HG03025 (cell line): ENCODE measurements around the gene SORCS3.

ENCODE experiments used
- ATAC-seq: cut with Tn5 transposase; IDR thresholded peaks from one replicate; pipeline ENCODE4 v1.9.1; 2021; ENCODE audit warnings: mild to moderate bottlenecking, moderate library complexity; ENCODE audit not compliant: unreplicated experiment, low FRiP score

SORCS3 gene

DNA sequence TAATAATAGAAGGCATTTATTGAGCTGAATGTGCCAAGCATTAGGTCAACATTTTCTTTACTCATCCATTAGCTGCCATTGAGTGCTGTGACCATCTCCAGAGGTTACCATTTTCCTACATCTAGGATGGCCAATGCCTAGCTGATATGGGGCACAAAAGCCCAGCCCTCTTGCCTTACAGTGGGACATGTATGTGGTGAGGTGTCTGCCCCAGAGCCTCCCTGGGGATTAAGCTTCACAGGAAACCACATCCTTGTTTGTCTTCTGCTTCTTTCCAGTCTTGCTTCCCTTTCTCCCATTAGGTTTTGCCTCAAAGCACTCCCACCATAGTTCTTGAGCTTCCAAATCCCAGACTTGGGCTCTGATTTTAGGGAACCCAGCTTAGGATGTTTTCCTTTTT lies 258.7 kb downstream of the SORCS3 start:
- no peak for ATAC-seq

DNA sequence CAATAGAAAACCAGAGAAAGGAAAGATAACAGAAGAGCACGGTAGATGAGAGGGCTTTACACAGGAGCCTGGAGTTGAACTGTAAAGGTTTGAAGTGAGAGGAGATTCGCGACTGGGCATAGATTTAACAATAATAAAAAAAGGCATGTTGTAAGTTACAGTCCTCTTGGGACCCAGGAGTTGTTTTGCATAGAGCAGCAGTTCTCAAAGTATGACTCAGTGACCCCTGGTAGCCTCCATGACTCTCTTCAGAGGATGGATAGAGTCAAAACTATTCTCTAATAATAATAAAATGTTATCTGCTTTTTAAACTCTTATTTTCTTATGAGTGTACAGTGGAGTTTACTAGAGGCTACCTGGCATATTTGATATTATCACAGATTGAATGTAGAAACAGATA lies 262.3 kb downstream of the SORCS3 start:
- ATAC-seq: no peak

DNA sequence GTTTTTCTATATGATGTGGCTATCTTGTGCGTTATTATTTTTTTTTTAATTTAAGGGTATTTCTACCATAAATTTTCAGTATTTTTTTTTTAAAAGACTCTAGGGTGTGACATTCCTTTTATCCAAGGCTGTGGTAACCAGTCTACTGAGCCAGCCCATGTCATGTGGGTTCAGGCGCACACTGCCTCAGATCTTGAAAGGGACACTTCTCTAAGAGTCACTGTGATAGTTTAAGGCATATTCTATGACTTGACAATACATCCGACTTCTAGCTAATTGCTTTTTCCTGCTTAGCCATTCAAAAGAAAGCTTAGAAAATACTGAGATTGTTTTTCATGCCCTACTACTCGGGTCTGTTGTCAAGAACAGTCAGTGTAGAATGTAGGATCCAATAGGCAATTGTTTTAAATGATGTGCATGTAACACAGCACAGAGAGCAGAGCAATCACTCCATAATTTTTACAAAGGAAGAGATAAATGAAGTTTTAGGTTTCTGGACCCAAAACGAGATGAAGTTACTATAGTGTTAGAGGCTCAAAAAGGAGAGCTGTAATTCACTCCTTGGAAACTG lies 263.7 kb downstream of the SORCS3 start:
- no peak for ATAC-seq

DNA sequence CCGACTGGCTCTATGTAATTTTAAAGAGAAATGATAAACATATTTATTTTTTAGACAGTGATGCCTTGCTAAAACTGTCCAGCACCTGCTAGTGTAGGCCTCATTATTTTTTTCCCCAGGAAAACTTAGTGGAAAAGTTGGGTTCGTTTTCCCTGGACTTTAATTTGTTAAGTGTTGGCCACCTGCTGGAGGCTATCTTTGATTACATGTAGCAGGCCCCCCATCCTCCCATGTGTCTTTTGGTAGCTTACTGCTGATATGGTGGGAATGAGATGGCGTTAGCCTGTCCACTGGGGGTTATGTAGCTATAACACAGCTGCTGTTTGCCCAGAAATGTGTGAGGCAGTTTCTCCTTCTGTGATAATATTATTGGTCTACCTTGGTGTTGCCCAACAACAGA lies 265.0 kb downstream of the SORCS3 start:
- no peak for ATAC-seq

DNA sequence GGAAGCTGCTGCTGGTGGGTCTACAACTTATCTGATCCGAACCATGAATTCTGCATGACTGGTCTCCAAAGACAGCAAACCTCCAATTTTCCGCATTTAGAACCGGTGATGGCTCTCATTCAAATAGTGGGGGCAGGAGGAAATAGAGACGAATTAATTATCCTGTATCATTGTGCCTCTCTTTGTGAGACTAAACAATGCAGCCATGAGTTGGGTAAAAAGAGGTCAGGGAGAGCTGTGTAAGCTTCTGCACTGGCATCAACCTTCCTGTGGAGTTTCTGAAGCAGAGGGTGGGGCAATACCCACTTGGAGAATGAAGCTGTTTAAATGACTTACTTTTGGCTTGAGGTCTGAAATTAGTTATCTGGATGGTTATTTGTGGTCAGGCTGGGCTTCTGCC lies 266.4 kb downstream of the SORCS3 start:
- ATAC-seq: no peak

DNA sequence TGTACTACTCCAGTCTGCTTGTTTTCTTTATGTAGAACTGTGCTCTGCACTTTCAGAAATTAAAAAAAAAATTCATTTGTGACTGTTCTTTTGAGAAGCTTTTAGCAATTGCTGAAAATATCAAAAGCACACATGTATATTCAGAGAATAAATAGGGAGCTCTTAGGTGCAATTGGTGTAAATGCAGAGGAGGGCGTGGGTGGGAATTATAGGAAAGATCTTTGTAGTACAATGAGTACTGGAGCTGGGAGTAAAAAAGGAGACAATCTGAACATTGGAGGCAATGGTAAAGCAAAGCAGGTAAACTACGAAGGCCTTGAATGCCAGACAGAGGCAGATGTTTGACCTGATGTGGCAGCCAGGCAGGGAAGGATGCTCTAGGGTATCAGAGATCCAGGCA lies 267.5 kb downstream of the SORCS3 start:
- ATAC-seq: no peak

DNA sequence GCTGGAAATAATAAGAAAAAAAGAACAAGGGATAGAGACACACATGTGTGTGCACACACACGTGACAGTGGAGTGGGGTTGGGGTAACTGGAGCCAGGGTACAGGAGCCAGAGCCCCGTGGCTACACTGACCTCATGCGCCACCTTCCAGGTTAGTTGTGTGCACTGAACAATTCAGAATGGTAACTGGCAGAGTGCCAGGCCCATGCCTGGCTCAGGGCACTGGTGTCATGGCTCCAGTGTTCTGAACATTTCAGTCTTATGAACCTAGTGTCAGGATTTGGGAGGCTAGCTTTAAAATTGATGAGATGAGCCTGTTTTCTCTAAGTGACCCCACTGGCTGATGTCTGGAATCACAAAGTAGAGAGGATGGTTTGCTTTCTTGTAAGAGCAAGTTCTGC lies 269.6 kb downstream of the SORCS3 start:
- ATAC-seq: no peak

DNA sequence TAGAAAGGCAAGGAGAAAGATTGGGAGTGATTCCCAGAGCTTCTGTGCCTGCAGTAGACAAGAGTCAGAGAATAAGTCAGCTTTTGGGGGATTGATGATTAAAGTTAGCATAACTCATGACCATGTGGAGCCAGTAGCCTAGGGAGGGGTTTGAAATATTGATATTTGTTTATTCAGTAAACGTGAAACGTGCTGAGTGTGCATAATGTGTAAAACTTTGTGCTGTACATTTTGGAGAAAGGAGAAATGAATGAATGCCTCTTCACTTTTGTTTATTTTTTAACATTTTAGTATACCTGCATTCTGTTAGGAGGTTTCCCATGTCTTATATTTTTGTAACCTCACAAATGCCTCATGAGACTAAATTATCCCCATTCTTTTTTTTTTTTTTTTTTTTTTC lies 272.3 kb downstream of the SORCS3 start:
- no peak for ATAC-seq

DNA sequence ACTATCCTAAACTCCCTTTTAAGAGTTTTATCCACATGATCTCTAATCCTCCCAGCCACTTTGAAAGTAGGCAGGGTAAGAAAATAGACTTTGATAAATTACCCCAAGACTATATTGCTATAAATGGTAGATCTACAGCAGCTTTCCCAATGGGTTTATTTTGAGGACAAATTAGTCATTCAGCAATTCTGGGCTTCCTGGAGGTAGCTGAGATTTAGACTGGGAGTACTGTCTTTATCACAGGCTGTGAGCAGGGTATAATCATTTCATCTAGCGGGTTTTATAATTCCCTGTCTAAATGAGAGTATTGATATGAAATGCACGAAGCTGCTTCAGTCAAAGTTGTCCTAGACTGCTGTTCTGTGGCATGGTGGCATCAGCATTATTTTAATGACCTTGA lies 279.4 kb downstream of the SORCS3 start:
- no peak for ATAC-seq

DNA sequence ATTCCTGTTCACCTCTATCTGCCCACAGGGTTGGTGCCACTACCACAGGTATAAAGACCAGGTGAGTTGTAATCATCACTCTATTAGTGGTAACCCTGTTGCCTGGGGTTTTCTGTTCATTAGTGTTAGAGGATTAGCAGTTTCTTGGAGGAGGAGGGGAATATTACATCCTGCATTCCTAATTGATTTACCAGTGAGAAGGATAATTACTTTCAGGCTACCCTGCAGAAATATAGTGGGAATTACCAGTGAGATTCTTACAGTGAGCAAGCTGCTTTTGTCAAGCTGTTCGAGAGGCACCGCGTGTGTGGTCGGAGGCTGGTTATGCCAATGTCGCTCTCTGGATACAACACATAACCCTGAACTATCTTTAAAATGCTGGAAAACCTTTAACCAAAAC lies 280.7 kb downstream of the SORCS3 start:
- ATAC-seq: no peak

DNA sequence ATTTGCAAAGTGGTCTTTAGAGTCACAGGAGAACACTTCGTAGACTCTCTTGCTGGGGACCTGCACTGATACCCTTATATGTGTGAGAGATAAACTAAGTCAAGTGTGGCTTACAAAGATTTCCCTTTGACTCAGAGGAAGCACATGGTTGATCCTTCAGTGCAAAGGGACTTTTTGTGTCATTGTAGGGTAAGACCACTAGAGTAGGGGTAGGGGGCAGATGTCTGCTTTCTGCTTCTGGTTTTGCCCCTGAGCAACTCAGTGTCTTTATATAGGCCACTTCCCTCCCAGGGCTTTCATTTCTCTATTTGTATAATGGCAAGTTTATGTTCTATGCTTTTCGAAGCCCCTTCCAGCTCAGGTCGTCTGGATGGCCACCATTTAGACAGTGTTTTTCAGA lies 281.7 kb downstream of the SORCS3 start:
- peak; percentile 42 for ATAC-seq

DNA sequence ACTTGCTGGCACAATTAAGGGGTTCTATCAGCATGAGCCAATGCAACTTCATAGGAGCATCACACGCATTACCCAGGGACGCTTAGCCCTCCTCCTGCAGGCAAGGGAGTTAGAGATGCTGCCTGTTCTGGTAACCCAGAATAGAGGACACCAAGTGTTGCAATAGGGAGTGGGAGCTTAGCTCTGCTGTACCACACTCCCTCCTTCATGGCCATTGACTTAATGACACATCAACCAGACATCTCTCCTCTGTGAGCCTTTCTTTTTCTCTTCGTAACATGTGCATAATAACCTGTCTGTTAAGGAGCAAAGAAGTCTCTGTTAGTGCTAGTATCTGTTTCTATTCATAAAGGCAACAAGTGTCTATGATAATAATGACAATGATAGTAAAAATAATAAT lies 282.4 kb downstream of the SORCS3 start:
- no peak for ATAC-seq

DNA sequence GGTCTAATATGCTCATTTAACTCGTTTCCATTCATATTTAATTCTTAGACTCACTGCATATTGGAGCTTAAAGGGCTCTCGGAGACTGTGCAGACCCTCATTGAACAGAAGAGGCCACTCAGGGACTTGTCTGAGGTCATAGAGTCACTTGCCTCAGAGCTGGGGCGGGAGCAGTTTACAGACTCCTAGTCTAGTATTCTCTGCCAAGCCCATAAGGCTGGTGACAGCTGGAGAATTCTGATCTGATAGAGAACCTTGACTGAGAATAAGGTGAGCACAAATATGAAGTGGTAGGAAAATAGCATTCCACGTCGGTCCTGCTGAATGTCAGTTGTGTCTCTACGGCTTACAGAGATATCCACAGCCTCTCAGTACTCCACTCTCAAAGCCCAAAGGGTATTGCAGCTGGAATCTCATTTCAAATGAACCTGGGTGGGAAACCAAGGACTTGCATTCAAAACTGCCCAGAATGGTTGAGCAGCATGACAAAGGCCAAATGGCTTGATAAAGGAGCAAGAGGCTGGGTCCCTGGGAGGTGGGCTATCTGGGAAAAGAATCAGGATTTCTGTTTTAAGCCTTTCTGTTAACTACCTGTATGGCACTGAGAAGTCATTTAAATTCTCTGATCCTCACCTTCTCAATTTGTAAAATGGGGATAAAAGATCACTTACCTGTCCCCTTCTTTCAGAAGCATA lies 283.2 kb downstream of the SORCS3 start:
- ATAC-seq: no peak

DNA sequence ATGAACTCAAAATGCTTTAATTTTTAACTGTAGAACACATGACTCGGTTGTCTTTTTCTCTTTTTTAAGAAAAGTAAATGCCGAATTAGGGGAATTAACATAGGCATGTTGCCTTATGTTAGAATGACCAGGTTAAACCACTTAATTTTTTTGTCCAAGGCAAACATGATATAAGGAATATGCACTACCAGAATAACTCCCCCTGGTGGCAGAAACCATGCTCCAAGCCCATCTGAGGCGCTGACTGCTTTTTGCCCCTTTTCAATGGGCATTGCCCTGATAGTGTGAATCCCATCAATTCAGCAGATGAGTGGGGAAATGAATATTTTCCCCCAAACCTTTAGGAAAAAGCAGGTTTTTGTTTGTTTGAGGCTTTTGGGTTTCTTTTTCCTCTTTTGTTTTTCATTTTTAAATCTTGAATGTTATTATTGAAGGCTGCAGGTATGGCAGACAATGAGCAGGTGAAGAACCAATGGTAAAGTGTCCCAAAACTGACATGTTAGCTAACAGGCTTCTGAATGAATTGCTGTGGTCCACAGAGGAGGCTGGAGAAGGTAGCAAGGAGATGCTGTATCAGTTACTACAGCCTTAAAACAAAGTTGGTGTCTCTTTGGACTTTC lies 284.3 kb downstream of the SORCS3 start:
- ATAC-seq: no peak

DNA sequence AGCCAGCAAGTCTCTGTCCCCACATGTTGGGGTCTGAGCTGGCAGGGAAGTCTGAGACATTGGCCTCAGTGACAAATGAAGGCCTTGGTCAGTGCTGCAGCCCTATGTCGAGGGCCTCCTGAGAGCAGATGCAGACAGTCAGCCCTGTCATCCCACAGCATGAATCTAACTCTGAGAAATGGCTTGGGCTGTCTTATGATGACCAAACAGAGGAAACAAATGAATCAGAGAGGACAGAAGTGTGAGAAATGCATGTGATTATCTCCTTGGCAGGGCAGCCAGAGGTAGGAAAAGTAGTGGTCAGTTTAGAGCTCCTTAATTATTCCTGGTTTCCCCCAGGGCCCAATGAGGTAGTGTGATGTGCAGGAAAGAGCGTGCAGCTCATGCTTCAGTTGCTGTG lies 287.6 kb downstream of the SORCS3 start:
- ATAC-seq: no peak

DNA sequence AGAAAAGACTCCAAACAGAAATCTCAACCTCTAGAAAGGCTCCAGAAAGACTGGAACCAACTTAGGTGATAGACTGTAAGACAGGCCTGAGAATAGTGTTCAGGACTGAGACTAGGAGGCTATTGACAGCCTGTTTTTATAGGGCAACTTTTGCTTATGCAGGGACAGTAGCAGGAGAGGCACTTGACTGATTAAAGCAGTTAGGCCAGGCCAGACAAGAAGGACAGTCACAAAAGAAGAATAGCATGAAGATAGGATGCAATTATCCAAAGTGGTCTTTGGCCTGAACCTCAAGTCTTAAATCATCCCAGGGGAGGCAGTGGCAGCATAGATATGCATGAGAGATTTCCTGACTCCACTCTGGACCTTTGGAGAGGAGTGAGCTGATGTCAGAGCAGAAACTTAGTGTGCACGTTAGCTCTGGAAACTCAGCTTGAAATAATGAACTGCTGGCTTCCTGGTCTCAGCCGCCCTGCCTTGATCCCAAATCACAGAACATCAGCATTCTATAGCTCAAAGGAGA lies 290.6 kb downstream of the SORCS3 start:
- no peak for ATAC-seq

DNA sequence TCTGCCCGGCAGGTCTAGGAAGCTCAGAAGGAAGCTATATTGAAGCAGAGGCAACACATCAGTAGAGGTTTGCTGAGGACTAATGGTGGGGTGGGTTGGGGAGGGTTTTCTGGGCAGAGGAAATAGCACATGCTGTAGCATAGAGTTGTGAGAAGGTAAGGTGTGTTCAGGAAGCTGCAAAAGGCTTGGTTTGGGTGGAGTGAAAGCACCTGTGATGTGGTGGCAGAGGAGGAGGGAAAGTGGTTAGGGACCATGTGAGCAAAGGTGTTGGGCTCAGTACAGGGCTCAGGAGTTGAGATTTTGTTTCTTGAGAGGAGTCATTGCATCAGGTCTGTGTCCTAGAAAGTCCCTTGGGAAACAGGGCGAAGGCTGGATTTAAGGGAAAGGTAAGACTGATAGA lies 294.6 kb downstream of the SORCS3 start:
- ATAC-seq: no peak

DNA sequence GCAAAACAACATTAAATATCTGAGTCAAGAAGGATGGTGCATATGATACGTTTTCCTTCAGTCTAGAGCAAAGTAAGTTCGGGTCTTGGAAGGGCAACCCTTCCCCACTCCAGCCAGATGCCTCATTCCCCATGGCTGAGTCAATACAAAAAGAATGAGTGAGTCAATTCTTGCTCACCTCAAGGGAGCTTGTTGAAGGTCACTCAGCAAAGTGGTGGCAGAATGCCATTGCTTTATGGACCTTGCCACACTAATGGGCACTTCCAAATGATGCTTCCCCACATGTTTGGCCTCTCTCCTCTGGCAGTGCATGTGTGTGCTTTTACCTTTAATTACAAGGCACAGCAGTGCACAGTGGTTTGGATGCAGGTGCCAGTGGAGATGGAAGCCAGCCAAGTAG lies 296.5 kb downstream of the SORCS3 start:
- no peak for ATAC-seq

DNA sequence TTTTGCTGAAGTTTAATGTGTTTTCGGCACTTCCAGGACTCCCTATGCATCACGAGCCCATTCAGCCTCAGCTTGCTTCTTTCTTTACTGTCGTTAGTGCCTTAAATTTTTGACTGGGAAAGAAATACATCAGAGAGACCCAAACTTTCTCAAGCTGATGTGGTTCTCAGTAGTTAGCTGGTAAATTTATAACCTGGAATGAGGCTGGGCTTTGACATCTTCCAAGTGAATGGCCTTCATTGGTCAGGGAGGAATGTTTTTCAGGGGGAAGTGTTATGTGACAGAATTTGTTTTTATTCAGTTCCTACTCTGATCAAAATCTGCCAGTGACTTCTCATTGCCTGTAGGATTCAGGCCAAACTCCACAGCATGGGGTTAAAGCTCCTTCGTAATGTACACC lies 296.9 kb downstream of the SORCS3 start:
- ATAC-seq: no peak

DNA sequence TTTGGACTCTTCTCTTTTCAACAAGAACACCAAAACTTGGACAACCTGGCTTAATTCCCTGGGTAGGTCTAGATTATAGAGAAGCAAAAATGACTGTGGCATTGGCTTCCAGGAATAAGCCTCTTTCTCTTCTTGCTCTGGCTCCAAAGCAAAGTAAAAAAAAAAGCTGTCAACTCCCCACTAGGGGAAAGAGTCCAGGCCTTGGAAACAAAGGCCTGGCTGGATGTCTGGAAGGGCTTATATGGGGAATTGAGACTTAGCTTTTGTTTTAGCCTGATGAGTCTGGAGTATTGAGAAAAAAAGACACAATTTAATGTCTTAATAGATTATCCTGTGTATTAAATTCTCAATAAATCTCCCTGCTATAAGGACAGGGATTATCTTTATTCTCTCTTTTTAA lies 300.6 kb downstream of the SORCS3 start:
- ATAC-seq: no peak

DNA sequence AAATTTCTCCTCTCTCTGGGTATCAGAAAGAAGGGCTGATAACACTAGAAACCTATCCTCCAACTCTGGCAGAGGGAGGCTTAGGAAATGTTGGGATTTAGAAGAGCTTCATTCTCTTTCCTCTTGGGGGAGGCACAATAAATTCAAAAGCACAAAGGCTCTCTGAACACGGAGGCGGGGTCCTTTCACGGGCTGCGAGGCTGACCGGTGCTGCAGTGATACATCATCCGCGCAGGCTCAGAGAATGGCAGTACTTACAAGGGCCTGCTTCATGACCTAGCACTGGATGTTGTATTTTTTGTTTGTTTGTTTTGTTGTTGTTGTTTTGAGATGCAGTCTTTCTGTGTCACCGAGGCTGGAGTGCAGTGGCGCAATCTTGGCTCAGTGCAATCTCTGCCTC lies 306.2 kb downstream of the SORCS3 start:
- ATAC-seq: no peak
